ENCODE measurements around the gene SEC14L6.

Gene SEC14L6

GRCh38 chr22:30582788-30583545 lies 36.4 kb upstream of the SEC14L6 start:
- H3K4me3 ChIP-seq (replicated peaks; ENCODE audit: low read depth, low read length) = no peak overlapping the region
- DNase-seq (ENCODE audit: extremely low read depth, low read depth) = no peak
- TF ChIP-seq, protein P1, sequence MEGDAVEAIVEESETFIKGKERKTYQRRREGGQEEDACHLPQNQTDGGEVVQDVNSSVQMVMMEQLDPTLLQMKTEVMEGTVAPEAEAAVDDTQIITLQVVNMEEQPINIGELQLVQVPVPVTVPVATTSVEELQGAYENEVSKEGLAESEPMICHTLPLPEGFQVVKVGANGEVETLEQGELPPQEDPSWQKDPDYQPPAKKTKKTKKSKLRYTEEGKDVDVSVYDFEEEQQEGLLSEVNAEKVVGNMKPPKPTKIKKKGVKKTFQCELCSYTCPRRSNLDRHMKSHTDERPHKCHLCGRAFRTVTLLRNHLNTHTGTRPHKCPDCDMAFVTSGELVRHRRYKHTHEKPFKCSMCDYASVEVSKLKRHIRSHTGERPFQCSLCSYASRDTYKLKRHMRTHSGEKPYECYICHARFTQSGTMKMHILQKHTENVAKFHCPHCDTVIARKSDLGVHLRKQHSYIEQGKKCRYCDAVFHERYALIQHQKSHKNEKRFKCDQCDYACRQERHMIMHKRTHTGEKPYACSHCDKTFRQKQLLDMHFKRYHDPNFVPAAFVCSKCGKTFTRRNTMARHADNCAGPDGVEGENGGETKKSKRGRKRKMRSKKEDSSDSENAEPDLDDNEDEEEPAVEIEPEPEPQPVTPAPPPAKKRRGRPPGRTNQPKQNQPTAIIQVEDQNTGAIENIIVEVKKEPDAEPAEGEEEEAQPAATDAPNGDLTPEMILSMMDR (IDR thresholded peaks at IDR 0.05; ENCODE audit: low read depth, low read length, missing control alignments) = no peak

GRCh38 chr22:30582051-30582450 lies 35.5 kb upstream of the SEC14L6 start:
- H3K4me3 ChIP-seq (replicated peaks; ENCODE audit: low read depth, low read length) = no peak overlapping the region
- TF ChIP-seq, protein P1 (IDR thresholded peaks at IDR 0.05; ENCODE audit: low read depth, low read length, missing control alignments) = no peak
- DNase-seq (ENCODE audit: extremely low read depth, low read depth) = no peak

- DNase-seq (ENCODE audit: extremely low read depth, low read depth) = no peak
- TF ChIP-seq, protein P1 (IDR thresholded peaks at IDR 0.05; ENCODE audit: low read depth, low read length, missing control alignments) = no peak
Measured at GRCh38 chr22:30580896-30581295, 34.4 kb upstream of the SEC14L6 start.

DNA sequence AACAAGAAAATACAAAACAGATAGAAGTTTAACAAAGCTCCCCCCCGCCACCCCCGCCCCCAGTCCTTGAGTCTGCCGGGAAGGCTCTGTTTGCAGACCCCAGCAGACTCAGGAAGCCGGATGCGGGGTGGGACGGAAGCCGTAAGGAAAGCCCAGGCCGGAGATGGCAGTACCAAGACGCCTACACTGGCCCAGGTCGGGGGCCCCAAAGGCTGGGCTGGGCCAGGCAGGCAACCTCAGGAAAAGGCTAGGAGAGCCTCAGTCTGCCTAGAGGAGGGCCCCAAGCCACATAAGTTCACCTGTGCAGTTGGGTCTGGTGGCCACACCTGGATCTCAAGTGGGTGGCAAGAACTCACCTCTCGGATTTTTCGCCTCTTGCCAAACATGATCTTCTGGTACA lies 31.9 kb upstream of the SEC14L6 start:
- TF ChIP-seq, protein P1 (IDR thresholded peaks at IDR 0.05; ENCODE audit: low read depth, low read length, missing control alignments) = no peak
- no peak overlapping the region for H3K4me3 ChIP-seq (replicated peaks; ENCODE audit: low read depth, low read length)

More at GRCh38 chr22:30580896-30581295, 34.4 kb upstream of the SEC14L6 start:
- no peak overlapping the region for H3K4me3 ChIP-seq (replicated peaks; ENCODE audit: low read depth, low read length)

DNA sequence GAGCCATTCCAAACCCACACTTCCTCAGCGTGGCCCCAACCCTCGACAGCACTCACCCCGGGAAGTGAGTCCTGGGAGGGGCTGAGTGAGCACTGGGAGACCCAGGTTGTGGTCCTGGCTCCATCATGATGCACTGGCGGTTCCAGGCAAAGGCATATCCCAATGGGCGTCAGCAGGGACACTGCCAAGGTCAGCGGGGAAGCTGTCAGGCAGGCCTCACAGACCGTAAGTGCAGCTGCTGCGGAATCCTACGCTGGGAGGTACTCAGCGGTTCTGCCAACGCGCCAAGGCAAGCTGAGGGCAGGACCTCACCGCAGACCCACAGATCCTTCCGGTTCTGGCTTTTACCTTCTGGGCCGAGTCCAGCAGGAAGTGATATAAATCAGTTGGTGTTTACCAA lies 29.3 kb upstream of the SEC14L6 start:
- TF ChIP-seq, protein P1 (IDR thresholded peaks at IDR 0.05; ENCODE audit: low read depth, low read length, missing control alignments) = no peak
- DNase-seq (ENCODE audit: extremely low read depth, low read depth) = no peak
- H3K4me3 ChIP-seq (replicated peaks; ENCODE audit: low read depth, low read length) = no peak overlapping the region

More for the DNA sequence above, 31.9 kb upstream of the SEC14L6 start:
- no peak for DNase-seq (ENCODE audit: extremely low read depth, low read depth)

DNA sequence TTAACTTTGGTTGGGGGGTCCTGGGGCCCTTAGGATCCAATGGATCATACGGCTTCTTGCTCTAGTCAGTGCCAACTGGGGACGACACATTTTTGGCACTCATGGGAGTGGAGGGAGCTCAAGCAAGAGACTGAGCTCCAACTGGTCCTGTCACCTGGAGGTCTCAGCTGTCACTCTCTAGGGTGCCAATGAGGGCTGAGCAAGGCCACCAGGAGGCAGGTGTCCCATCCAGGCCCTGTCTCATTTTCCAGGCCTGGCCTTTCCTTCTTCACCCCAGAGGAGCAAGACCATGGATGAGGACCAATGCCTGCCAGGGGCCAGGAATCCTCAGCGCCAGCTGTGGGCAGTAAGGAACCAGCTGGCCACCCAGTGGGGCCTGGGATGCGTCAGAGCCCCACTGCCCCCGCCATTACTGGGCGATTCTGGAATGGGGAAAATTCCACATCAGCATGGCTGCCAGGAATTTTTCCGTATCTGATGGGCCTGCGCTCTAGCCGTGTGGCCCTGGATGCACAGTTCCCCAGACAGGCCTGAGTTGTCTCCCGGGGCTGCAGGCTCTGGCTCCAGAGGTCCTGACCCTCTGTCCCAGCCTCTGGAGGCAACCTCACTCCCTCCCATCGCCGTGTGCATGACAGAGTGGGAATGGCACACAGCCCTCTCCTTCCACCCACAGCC lies 28.6 kb upstream of the SEC14L6 start:
- no peak for DNase-seq (ENCODE audit: extremely low read depth, low read depth)
- no peak overlapping the region for H3K4me3 ChIP-seq (replicated peaks; ENCODE audit: low read depth, low read length)
- TF ChIP-seq, protein P1 (IDR thresholded peaks at IDR 0.05; ENCODE audit: low read depth, low read length, missing control alignments) = peak; percentile 28

Data from HFF-Myc (cell line).